Activated naive CD8-positive, alpha-beta T cell treated with anti-CD3 and anti-CD28 coated beads, Interleukin-2, amount 50 U/mL, for 16 hours (primary cell): Measurements from ENCODE around the gene HRH1.
"Not testable (repeated sequence)": the region's sequence is repeated elsewhere in the genome, so short reads cannot be mapped to it uniquely, and the experiment has no call there.

Experiments used
- DNase-seq: peaks from one replicate; pipeline ENCODE4 v3.0.0-alpha.2; 2020; ENCODE audit warnings: low read depth, low spot score

The HRH1 gene, protein sequence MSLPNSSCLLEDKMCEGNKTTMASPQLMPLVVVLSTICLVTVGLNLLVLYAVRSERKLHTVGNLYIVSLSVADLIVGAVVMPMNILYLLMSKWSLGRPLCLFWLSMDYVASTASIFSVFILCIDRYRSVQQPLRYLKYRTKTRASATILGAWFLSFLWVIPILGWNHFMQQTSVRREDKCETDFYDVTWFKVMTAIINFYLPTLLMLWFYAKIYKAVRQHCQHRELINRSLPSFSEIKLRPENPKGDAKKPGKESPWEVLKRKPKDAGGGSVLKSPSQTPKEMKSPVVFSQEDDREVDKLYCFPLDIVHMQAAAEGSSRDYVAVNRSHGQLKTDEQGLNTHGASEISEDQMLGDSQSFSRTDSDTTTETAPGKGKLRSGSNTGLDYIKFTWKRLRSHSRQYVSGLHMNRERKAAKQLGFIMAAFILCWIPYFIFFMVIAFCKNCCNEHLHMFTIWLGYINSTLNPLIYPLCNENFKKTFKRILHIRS

DNA sequence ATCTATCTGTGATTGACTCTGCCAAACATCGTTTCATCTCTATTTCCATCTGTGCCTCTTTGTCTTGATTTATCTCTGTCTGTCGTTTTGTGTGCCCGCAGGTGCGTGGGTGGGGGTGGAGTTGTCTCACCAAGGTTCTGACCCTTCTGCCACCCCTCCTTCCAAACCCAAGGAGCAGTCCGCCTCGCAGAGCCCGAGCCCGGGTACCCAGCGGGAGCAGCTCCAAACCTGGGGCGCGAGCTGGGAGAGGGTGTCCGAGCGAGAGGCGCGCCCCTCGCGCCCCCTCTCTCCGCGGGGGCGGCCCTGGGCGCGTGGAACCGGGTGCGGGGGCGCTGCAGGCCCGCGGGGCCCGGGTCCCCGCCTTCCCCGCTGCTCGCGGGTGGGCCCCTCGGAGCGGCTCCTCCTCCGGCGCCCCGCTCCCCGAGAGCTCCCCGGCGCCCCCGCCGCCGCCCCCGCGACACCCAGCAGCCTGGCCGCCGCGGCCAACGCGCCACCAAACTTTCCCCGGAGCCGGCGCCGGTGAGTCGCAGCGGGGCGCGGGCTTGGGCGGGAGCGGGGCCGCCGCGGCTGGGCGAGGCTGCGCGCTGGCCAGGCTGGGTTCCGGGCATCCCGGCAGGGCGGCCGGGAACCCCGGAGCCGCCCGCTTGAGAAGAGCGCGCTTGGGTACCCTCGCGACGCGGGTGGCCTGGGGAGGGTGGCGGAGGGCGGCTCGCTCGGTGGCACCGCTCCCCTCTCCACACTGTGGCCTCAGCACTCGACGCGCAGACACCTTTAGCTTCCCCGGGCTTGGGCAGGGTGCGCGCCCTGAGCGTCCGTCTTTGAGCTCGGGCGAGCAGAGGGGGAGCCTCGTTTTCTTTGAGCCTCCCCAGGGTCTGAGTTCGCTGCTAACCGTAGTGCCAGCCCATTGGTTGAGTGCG lies at the start of gene HRH1:
TSS of gene HRH1 (plus strand) at position 458 of the 917 bp plus-strand sequence. CDS start 104,545 bp downstream, outside the sequence.
- DNase-seq = no peak

DNA sequence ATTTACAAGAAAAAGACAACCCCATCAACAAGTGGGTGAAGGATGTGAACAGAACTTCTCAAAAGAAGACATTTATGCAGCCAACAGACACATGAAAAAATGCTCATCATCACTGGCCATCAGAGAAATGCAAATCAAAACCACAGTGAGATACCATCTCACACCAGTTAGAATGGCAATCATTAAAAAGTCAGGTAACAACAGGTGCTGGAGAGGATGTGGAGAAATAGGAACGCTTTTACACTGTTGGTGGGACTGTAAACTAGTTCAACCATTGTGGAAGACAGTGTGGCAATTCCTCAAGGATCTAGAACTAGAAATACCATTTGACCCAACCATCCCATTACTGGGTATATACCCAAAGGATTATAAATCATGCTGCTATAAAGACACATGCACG lies 41.0 kb upstream of the HRH1 start:
- DNase-seq = not testable (repeated sequence)

DNA sequence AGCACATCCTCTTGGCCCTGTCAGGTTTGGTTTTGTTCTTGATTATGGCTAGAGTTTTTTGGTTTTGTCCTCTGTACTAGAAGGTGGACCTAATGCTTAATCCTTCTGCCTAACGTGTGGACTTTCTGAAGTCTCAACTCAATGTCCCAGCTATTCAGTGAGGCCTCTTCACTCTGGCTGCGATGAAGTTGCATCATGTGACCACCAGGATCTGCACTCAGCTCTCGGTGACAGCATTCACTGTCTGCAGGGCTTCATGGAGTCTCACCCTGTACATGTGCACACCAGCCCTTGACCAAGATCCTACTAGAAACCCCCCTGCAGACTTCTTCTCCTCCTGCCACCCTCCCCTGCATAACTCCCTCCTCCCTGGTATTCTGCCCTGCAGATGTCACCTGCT lies 38.7 kb upstream of the HRH1 start:
- DNase-seq = no peak

DNA sequence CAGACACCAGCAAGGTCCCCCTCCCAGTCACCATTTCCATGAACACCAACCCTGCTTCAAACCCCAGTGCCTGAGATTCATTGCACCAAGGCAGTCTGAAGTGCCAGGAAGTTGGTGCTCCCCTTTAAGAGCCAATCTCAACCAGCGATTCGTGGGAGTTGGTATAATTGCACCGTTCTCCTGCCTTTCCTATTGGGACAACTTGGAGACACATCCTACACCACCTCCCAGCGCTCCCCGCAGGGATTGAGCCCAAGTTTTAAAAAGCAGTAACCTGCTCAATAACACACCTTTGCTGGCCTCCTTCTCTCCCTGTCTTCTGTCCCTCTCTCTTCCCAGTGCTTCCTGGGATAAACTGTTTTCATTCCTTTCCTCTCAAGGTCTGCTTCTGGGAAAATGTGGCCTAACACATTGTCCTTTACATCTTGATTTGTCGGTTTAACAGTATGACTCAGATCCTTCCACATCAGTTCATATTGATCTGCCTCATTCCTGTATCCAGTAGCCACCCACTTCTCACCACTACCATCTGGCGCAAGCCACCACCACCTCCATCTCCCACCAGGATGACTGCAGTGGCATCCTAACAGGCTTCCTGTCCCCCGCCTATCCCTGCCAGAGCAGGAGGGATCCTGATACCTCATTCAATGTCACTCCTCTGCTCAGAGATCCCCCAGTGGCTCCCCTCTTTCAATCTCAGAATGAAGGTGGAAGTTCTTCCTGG lies 37.8 kb upstream of the HRH1 start:
- no peak for DNase-seq

DNA sequence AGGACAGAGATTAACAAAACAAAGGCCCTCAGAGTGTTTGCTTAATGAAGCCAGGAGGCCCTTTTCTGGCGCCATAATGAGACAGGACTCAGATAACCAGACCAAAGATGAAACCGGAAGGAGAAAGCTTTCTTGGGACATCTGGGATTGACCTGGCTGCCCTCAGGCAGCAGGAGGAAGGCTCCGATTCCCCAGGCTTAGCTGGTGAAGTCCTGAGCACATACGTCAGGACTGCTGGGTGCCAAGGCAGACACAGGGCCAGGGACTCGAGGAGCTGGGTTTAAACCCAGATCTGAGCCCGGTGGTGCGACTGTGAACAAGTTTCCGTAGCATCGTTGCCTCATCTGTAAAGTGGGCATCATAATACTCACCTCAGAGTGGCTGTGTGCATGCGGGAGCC lies 36.7 kb upstream of the HRH1 start:
- DNase-seq = no peak

DNA sequence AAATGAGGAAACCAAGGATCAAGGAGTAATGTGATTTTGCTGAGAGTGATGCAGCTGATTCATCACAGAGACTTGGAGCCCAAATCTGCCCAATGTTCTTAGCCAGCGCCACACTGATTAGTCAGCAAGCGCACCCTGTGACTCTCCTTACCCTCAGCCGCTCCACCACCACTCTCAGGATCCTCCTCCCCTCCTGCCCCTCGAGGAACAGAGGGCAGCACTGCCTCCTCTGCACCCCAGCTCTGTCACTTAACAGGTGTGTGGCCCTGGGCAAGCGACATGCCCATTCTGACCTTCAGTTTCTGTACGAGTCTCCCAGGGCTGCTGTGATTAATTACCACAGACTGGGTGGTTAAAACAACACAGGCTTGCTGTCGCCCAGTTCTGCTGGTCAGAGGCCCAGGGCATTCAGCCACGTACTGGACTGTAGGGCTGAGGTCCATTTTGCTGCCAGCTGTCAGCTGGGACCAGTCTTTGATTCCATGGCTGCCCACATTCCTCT lies 36.1 kb upstream of the HRH1 start:
- DNase-seq = no peak

DNA sequence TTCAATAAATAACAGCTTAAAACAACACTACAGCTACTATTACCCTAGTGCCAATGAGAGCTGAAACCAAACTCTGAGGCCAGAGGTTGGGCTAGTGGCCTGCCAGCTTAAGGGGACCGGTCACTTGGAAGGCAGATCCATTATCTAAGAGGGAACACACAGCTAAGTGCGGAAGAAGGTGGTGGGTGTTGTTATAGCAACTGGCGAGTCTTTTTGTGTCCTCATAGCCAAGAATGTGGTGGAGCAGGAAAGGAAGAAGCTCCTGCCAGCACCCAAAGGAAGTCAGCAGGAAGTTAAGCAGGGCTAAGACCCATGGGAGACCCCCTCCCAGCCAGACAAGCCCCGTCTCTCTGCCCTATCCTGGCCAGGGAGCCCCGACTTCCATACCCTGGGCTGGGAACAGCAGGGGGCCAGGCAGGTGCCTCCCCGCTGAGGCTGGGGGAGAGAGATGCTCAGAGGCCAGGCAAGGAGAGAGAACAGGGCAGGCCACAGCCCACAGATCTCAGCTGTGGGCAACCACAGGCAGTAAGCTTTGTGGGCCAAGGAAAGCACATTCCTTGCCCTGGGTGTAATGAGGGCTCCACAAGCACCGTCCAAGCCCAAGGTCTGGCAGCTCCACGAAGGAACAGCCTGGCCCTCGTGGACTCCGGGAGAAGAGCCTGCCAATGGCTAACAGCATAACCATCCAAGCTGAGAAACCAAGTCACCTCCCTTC lies 34.0 kb upstream of the HRH1 start:
- DNase-seq = no peak

DNA sequence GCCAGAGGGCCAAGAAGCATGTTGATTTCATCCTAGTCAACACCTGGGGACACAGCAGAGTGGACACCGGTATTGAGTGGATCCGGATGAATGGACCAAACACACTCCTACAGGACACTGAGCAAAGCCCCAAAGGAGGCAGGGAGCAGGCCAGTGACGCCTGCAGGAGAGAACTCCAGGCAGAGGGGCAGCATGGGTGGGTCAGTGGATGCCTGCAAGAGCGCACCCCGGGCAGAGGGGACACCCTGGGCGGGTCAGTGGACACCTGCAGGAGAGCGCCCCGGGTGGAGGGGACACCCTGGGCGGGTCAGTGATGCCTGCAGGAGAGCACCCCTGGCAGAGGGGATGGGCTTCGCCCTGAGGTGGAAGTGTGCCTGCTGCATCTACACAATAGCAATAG lies 27.6 kb upstream of the HRH1 start:
- DNase-seq = no peak

DNA sequence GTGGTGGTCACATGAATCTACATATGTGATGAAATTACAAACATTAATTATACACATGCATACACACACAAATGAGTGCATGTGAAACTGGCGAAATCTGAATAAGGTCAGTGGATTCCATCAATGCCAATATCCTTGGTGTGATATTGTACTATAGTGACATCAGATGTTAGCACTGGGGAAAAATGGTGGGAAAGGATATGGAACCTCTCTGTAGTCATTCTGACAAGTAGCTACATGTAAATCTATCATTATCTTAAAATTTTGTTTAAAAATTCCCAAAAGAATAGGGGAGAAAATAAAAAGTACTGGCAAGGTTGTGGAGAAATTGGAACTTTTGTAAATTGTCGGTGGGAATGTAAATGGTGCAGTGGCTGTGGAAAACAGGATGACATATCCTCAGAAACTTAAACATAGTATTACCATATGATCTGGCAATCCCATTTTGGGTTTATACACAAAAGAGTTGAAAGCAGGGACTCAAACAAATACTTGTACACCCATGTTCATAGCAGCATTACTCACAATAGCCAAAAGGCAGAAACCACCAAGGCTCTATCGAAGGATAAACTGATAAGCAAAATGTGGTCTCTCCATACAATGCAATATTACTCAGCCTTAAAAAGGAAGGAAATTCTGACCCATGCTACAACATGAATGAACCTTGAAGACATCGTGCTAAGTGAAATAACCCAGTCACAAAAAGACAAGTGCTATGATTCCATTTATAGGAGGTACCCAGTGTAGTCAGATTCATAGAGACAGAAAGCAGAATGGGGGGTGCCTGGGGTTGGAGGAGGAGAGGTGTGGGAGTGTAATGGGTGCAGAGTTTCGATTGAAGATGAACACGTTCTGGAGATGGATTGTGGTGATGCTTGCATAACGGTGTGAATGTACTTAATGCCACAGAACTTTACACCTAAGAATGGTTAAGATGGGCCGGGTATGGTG lies 25.3 kb upstream of the HRH1 start:
- no peak for DNase-seq

DNA sequence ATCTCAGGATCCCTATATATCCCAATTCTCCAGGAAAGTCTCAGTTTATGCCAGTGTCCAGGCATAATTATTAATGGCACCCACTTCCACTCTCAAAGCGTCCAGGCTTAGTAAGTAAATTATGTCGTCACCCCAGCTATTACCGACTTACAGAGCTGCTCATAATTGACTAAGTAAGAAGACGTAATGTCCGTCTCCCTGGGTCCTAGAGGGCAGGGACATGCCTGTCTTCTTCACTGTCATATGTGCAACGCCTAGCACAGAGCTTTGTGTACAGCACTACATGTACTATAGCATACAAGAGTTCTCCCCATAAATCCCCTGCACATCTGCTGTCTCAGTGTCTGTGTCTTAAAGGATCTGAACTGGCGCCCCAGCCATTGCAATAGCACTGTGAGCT lies 23.9 kb upstream of the HRH1 start:
- no peak for DNase-seq

DNA sequence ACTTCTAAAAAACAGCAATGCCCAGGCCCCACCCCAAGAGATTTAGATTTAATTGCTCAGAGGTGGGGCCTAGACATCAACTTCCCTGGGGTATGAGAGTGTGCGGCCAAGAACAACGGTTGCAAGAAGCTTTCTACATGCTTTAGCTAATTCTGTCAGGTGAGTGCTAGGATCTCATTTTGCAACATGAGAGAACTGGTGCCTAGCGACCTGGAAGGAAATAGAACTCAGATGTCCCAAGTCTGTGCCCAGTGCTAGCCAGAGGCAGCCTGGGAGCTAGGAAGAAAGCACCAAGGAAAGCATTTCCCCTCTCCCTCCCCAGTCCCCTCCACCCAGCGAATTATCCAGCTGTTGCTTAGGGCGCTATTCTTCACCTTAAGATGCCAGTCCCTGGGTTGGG lies 22.9 kb upstream of the HRH1 start:
- DNase-seq = no peak

DNA sequence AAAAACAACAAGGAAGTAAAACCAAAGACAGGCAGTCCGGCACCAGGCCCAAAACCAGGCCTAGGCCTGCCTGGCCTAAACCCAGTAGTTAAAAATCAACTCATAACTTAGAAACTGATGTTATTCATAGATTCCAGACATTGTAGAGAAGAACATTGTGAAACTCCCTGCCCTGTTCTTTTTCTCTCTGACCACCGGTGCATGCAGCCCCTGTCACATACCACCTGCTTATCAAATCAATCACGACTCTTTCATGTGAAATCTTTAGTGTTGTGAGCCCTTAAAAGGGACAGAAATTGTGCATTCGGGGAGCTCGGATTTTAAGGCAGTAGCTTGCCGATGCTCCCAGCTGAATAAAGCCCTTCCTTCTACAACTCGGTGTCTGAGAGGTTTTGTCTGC lies 22.4 kb upstream of the HRH1 start:
- not testable (repeated sequence) for DNase-seq

DNA sequence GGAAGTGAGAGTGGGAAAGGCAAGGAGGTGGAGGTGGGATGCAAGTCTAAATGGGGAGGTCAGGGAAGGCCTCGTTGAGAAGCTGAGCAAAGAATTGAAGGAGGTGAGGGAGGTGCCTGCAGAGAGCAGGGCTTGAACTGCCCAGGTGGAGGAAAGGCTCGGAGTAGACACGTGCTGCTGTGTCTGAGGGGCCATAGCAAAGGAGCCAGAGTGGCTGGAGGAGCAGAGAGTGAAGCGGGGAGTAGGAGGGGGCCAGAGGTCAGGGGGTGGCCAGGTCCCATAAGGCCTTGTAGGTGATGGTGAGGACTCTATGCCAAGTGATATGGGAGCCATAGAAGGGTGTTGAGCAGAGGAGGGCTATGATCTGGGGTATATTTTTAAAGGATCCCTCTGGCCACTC lies 21.4 kb upstream of the HRH1 start:
- DNase-seq = no peak

DNA sequence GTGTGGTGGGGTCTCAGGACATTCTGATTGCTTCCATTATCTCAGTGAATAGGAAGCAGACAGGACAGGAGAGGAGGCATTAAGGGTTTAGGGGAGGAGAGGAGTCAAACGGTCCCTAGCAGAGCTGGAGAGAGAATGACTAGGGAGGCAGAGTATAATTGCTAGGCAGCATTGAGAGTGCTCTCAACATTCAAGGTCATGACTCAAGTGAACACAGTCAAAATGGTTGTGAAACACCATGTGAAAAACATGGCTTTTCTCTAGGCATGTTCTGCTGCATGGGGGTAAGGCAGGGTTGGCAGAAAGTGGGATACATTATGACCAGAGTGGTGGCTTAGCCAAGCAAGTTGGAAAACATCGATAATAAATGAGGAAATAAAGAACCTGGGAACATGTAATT lies 19.5 kb upstream of the HRH1 start:
- DNase-seq = no peak

DNA sequence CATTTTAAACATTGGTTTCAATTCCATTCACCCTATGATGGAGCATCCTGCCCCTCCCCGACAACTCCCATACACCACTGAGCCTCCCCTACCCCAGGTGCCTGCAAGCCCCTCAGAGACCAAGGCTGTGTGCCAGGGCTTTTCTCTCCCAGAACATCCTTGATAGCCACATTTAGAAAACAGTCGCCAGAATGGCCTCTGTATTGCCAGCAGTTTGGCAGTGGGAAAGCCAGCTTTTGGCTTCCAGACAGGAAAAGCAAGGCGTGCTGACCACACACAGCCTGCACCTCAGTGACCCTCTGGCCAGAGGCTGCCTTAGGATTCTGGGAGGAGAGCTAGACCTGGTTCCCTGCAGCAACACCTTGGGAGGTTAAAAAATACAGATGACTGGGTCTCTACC lies 18.2 kb upstream of the HRH1 start:
- DNase-seq = no peak

DNA sequence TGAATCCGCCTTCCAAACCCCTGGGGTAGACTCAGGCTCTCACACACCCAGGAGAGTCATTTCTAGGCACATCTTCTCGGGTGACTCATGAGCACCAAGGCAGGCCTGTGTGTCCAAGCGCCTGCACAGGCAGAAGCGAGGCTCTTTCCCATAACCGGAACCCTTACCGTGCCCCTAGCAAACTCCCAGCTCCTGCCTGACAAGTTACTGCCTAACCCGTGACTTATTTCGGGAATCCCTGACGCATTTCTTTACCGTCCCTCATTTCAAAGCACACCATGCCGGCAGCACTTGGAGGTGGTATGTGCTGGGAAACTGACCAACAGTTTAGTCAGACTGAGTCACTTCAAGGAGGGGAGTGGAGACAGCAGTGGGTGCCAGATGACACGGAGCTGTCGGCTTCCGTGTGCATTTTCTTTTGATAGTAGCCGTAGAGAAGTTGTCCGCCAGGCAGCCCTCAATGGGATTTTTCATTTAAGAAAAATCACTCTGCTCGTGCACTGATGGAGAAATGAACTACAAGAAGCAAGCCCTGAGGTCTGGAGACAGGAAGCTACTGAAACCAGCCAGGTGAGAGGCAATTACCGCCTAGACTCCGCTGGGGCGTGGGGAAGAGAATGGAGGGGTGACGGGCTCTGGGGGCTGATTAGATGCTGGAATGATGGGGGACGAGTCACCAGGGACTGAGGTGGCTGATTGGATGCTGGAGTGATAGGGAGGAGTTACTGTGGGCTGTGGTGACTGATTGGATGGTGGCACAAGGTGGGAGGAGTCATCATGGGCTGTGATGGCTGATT lies 17.3 kb upstream of the HRH1 start:
- no peak for DNase-seq

DNA sequence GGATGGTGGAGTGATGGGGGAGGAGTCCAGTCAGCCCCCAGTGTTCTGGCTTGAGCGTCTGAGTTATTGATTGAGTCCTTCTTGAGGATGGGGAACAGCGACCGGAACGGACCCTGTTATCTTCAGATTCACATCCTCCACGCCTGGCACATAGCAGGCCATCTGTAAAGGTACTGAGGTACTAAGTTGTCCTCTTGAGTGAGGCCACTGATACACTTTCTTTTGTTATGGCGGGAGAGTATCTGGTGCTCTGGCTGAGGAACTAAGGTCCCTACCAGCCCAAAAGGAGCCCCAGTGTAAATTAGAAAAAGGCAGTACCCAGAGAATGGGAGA lies 16.7 kb upstream of the HRH1 start:
- DNase-seq = no peak

DNA sequence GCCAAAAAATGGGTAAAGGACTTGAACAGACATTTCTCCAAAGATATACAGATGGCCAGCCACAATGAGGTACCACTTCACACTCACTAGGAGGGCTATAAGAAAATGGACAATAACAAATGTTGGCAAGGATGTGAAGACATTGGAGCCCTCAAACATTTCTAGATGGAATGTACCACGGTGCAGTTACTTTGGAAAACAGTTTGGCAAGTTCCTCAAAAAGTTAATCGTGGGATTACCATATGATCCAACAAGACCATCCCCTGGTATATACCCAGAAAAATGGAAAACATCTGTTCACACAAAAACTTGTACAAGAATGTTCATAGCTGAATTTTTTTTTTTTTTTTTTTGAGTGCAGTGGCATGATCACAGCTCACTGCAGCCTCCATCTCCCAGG lies 15.9 kb upstream of the HRH1 start:
- no peak for DNase-seq

DNA sequence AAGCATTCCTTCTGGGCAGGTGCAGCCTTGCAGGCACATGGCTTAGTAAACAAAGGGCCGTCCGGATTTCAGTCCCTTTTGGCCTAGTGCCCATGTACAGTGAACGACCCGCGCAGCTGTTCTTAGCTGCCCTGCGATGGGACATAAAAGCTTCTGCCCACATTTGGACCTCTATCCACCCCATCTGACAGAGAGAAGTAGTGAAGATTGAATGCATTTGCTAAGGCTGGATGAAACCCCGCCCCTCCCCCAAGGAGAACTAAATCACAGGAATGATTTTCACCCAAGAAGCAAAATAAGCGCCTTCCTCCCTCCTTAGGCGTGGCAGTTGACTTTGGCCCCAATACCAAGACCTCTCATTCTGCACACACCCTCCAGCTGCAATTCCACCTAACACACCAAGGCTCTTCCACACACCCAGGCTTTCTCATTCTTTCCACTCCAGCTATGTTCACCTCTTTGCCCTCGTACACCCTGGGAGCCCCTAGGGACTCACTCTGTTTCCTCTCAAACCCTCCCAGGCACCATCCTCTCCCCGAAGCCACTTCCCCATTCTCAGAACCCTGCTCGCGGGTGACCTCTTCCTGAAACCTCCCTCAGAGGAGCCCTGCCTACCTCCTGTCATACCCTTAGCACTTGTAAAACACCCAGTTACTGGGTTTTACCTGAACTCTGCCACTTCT lies 14.1 kb upstream of the HRH1 start:
- no peak for DNase-seq
